IMR-90 (cell line): ENCODE data around the gene BCL11B. TPM values are rescaled to one million over a fixed set of nuclear protein-coding genes. Genes with fewer than 3 reads are reported as not detected.

Experiments
- ATAC-seq: fragments of 200-7000 bp; cut with Tn5 transposase; 2 replicates; pipeline ENCODE4 v1.9.1; 2020; ENCODE audit warnings: low read depth, mild to moderate bottlenecking, moderate library complexity
- BruUV-seq: library from RNA; stranded (reverse); fragments of 400-500 nt; replicated peaks from 2 replicates; lab custom pipeline; 2021; lab: Mats Ljungman, UMichigan
- CTCF ChIA-PET: fragments of 300-600 bp; formaldehyde crosslinking; extraction: SDS; loops from one replicate; lab custom pipeline; 2021; ENCODE audit warnings: antibody characterized with exemption; lab: Yijun Ruan, JAX
- POLR2A ChIA-PET: fragments of 300-600 bp; sonication (Branson Sonifier 250); formaldehyde crosslinking; loops from one replicate; lab custom pipeline; 2022; ENCODE audit warnings: antibody characterized with exemption; ENCODE audit not compliant: unreplicated experiment; lab: Charles Lee
- DNase-seq: peaks from one replicate; pipeline ENCODE4 v3.0.0; 2013
- H2AFZ ChIP-seq: replicated peaks from 2 replicates; pipeline ENCODE3; 2013; ENCODE audit warnings: low read length, mild to moderate bottlenecking; ENCODE audit not compliant: poor library complexity
- H2AK5ac ChIP-seq: 2 replicates; pipeline ENCODE4 v1.6.1; 2013; ENCODE audit warnings: low read depth, low read length, inconsistent platforms
- H2AK9ac ChIP-seq: replicated peaks from 2 replicates; pipeline ENCODE3; 2013; ENCODE audit warnings: mild to moderate bottlenecking, low read depth, low read length, moderate library complexity; ENCODE audit not compliant: poor library complexity
- H2BK120ac ChIP-seq: 2 replicates; pipeline ENCODE4 v1.6.1; 2013; ENCODE audit warnings: low read depth, low read length, inconsistent platforms
- H2BK15ac ChIP-seq: 3 replicates; pipeline ENCODE4 v1.6.1; 2013; ENCODE audit warnings: low read depth, low read length, inconsistent platforms
- H2BK20ac ChIP-seq: 2 replicates; pipeline ENCODE4 v1.6.1; 2013; ENCODE audit warnings: low read depth, mild to moderate bottlenecking, inconsistent platforms, low read length, moderate library complexity
- H2BK5ac ChIP-seq: 2 replicates; pipeline ENCODE4 v1.6.1; 2013; ENCODE audit warnings: mild to moderate bottlenecking, low read depth, low read length, inconsistent platforms; ENCODE audit not compliant: poor library complexity, severe bottlenecking
- H3K14ac ChIP-seq: replicated peaks from 2 replicates; pipeline ENCODE4 v1.6.1; 2013; ENCODE audit warnings: low read depth, low read length, inconsistent platforms
- H3K18ac ChIP-seq: 2 replicates; pipeline ENCODE4 v1.6.1; 2013; ENCODE audit warnings: low read depth, low read length, control low read depth
- H3K23ac ChIP-seq: 2 replicates; pipeline ENCODE4 v1.6.1; 2013; ENCODE audit warnings: low read depth, low read length, inconsistent platforms
- H3K27ac ChIP-seq: 2 replicates; pipeline ENCODE4 v1.5.1; 2013; ENCODE audit warnings: mild to moderate bottlenecking, control low read depth, low read length; ENCODE audit not compliant: insufficient read depth
- H3K27me3 ChIP-seq: 2 replicates; pipeline ENCODE4 v1.6.1; 2013; ENCODE audit warnings: low read length; ENCODE audit not compliant: control insufficient read depth, insufficient read depth
- H3K36me3 ChIP-seq: 2 replicates; pipeline ENCODE4 v1.6.1; 2013; ENCODE audit warnings: low read length, mixed read lengths; ENCODE audit not compliant: control insufficient read depth, insufficient read depth
- H3K4ac ChIP-seq: 2 replicates; pipeline ENCODE4 v1.6.1; 2013; ENCODE audit warnings: low read depth, low read length, inconsistent platforms
- H3K4me1 ChIP-seq: 2 replicates; pipeline ENCODE4 v1.6.1; 2013; ENCODE audit warnings: low read length, mixed read lengths; ENCODE audit not compliant: control insufficient read depth, insufficient read depth
- H3K4me2 ChIP-seq: 2 replicates; pipeline ENCODE4 v1.6.1; 2013; ENCODE audit warnings: low read depth, mild to moderate bottlenecking, control low read depth, low read length, moderate library complexity
- H3K4me3 ChIP-seq: 2 replicates; pipeline ENCODE4 v1.5.1; 2013; ENCODE audit warnings: low read depth, mild to moderate bottlenecking, control low read depth, low read length, moderate library complexity; ENCODE audit not compliant: insufficient read depth
- H3K56ac ChIP-seq: 2 replicates; pipeline ENCODE4 v1.6.1; 2013; ENCODE audit warnings: low read length, inconsistent platforms; ENCODE audit not compliant: insufficient read depth; ENCODE audit errors: extremely low read depth
- H3K79me1 ChIP-seq, 2 experiments: 2 replicates each; pipeline ENCODE4 v1.6.1; 2013; ENCODE audit warnings: low read length in 2 of 2, inconsistent platforms in 1 of 2, low read depth in 1 of 2
- H3K9ac ChIP-seq: 2 replicates; pipeline ENCODE4 v1.6.1; 2013; ENCODE audit warnings: low read depth, low read length, control low read depth
- H3K9me1 ChIP-seq: 2 replicates; pipeline ENCODE4 v1.6.1; 2013; ENCODE audit warnings: low read length, inconsistent platforms; ENCODE audit not compliant: insufficient read depth
- H3K9me3 ChIP-seq: 2 replicates; pipeline ENCODE4 v1.6.1; 2013; ENCODE audit warnings: low read length; ENCODE audit not compliant: control insufficient read depth, insufficient read depth
- H4K20me1 ChIP-seq: 2 replicates; pipeline ENCODE4 v1.6.1; 2013; ENCODE audit warnings: low read length, inconsistent platforms; ENCODE audit not compliant: insufficient read depth
- H4K5ac ChIP-seq: 2 replicates; pipeline ENCODE4 v1.6.1; 2013; ENCODE audit warnings: mild to moderate bottlenecking, low read depth, low read length, control low read depth
- H4K8ac ChIP-seq, 2 experiments: 2 replicates each; pipeline ENCODE4 v1.6.1; 2013; ENCODE audit warnings: low read depth in 2 of 2, low read length in 2 of 2, control low read depth in 1 of 2, inconsistent platforms in 1 of 2
- H4K91ac ChIP-seq: 2 replicates; pipeline ENCODE4 v1.6.1; 2013; ENCODE audit warnings: low read depth, low read length, inconsistent platforms; ENCODE audit not compliant: insufficient read depth
- FOS ChIP-seq: fragments of 150-350 bp; IDR thresholded peaks from 2 replicates; pipeline ENCODE4 v1.6.1; 2016; ENCODE audit warnings: low read depth, low read length
- MAFK ChIP-seq: IDR thresholded peaks from 2 replicates; pipeline ENCODE4 v1.6.1; 2012; ENCODE audit warnings: low read depth, low read length, improper control_type of control experiment
- NFE2L2 ChIP-seq: fragments of 150-350 bp; IDR thresholded peaks from 2 replicates; pipeline ENCODE4 v1.6.1; 2016; ENCODE audit warnings: low read depth, mild to moderate bottlenecking, low read length
- POLR2A ChIP-seq: IDR thresholded peaks from 2 replicates; pipeline ENCODE4 v1.6.1; 2012; ENCODE audit warnings: mild to moderate bottlenecking, low read depth, low read length
- RAD21 ChIP-seq: IDR thresholded peaks from 2 replicates; pipeline ENCODE4 v1.6.1; 2012; ENCODE audit warnings: low read length, improper control_type of control experiment
- WGBS, 2 experiments: methylation state at CpG; one replicate each; pipeline versions ENCODE4 v1.1.5 to v1.1.7; 2013; ENCODE audit warnings: missing lambda C conversion rate in 2 of 2; ENCODE audit not compliant: insufficient read length in 1 of 2; ENCODE audit errors: extremely low coverage in 2 of 2; 5-methylcytosine and 5-hydroxymethylcytosine counted together
- dilution Hi-C: fragments of 300-500 bp; cut with HindIII; formaldehyde crosslinking; loops from one replicate; pipeline ENCODE4 v1.14.3; 2018; ENCODE audit warnings: low sequenced_read_pairs; ENCODE audit not compliant: unreplicated experiment
- in situ Hi-C: fragments of 300-500 bp; cut with MboI; formaldehyde crosslinking; loops from 3 replicates; pipeline ENCODE4 v1.14.3; 2019; ENCODE audit warnings: low sequenced_read_pairs, inconsistent platforms, mixed read lengths
- intact Hi-C: fragments of 100-400 bp; cut with micrococcal nuclease; formaldehyde crosslinking; loops from 2 replicates; pipeline ENCODE4 v1.10.0; 2022
- polyA plus RNA-seq, 3 experiments: library from polyadenylated mRNA; depleted of rRNA; stranded (reverse); fragments of >200 nt; gene quantifications; 2 replicates each; pipeline ENCODE4 v1.2.3, GENCODE V29; 2012; ENCODE audit warnings: low replicate concordance in 1 of 3
- total RNA-seq: library from RNA; depleted of rRNA; stranded (reverse); fragments of >200 nt; gene quantifications from 2 replicates; pipeline ENCODE4 v1.2.3, GENCODE V29; 2012

BCL11B gene
- total and polyA plus RNA-seq, 2 of the 4 experiments (the other 2 are of a cell fraction), result under 0.01 TPM; not detected in 1

GRCh38 chr14:99208318-99208717, 63.7 kb downstream of the BCL11B start:
- no peak overlapping the region for H2BK20ac ChIP-seq
- no peaks in the 10 kb centered on the region; the same call in 1 of the 2 replicates for H3K9me1 ChIP-seq
- no peak overlapping the region for H2AK5ac ChIP-seq
- H3K14ac ChIP-seq, result no peak overlapping the region
- no peak overlapping the region for H3K4ac ChIP-seq
- H4K5ac ChIP-seq, result no peak overlapping the region
- no TSS peak for BruUV-seq
- H3K23ac ChIP-seq, result no peak overlapping the region
- WGBS, 2 experiments, result 80% methylated on average over 1 of the region's 9 CpGs; no CpG with 5 or more reads in 1 of the 2 experiments
- DNase-seq, result no peak
- no peak overlapping the region for H4K91ac ChIP-seq
- ATAC-seq, result no peak
- no peak overlapping the region for H3K4me2 ChIP-seq
- ChIA-PET POLR2A (no interaction called here), CTCF (no interaction called here)
- intact Hi-C loops, result no loop called here
- H2AK9ac ChIP-seq, result peak overlapping the region; percentile 1
- no peak overlapping the region for H3K4me3 ChIP-seq
- H3K36me3 ChIP-seq, result no peaks in the 10 kb centered on the region
- no peaks in the 10 kb centered on the region for H3K79me1 ChIP-seq
- dilution Hi-C loops, result no loop called here
- H2BK15ac ChIP-seq, result no peak overlapping the region
- H3K56ac ChIP-seq, result no peak overlapping the region
- no peak overlapping the region for H3K27ac ChIP-seq
- no peak overlapping the region for H3K9ac ChIP-seq
- H4K20me1 ChIP-seq, result no peaks in the 10 kb centered on the region
- H2BK120ac ChIP-seq, result no peak overlapping the region
- TF ChIP-seq FOS, result no peak
- no peak for TF ChIP-seq MAFK
- no peak for TF ChIP-seq RAD21
- no peak for TF ChIP-seq POLR2A
- no peak for TF ChIP-seq NFE2L2
- H2AFZ ChIP-seq, result no peak overlapping the region
- H3K9me3 ChIP-seq, result peaks cover 32% of the 10 kb centered on the region
- in situ Hi-C loops, result no loop called here
- H3K18ac ChIP-seq, result no peak overlapping the region
- H3K4me1 ChIP-seq, result no peaks in the 10 kb centered on the region
- no peaks in the 10 kb centered on the region for H3K27me3 ChIP-seq
- no peak overlapping the region for H4K8ac ChIP-seq
- H2BK5ac ChIP-seq, result no peak overlapping the region
